Measurements from ENCODE around the gene SRGAP2C. TPM values are rescaled to one million over a fixed set of nuclear protein-coding genes. Genes with fewer than 3 reads are reported as not detected.
"Not testable (repeated sequence)": the region's sequence is repeated elsewhere in the genome, so short reads cannot be mapped to it uniquely, and the experiment has no call there.

Gene SRGAP2C
- total RNA-seq, 1 donor from 2014 or later = 4.9 TPM

DNA sequence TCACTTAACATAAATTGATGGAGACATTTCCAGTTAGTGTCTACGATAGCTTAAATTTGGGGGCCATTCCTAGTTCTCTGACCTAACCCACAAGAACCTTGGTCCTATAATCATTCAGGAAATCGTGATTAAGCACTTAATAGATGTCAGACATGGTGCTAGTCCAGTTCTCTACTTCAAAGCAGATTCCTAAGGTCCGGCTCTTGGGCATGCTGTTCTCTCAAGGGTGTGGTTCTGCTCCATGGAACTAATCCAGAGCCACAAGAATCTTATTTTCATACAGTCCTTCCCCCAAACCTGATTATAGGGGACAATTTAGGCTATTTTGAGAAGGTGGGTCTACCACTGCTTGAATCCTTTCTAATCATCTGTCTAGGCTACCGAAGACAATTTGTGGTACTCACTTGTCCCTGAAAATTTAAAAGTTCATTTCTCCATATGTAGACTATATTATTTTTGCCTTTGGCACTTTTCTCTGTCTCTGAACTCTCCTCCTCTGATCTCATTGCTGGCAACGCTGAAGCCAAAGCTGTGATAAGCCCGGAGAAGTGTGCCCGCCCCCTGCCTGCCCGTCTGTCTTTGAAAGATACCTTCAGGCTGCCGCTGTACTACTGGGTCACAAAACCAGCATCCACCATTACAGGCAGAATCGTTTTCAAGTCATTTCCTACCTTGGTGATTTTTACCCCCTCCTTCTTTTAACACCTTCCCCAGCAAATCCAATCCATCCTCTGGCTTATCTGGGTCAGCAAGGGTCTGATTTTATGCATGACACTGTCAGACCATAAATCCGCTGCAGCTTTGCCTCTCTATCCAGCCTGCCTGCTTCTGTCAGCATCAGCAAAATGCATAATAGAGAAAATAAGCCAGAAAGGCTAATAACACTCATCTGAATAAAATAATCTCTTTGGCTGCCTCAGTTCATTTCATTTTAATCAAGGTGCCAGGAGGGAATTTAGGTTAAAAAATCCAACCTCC is 133.0 kb downstream of the SRGAP2C start:
- DNase-seq (ENCODE audit: low spot score); ATAC-seq: not testable (repeated sequence)

DNA sequence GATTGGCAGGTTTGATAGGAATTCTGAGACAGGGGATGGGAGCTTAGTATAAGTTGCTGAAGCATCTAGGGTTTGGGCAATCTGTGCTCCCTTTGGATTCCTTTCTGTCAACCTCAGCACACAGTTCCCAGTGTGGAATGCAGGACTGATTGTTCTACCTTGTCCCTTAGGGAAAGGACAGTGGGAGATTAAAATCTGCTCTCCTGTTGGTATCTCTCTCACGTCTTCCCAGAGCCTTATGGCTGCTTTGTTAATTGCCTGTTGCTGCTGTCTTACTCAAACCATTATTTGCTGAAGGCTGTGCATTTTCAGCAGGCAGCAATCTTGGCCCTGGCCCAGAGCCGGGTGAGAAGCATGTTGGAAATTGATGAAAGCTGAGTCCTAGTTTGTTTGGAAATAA is 133.9 kb downstream of the SRGAP2C start:
- DNase-seq (ENCODE audit: low spot score); ATAC-seq: not testable (repeated sequence)

DNA sequence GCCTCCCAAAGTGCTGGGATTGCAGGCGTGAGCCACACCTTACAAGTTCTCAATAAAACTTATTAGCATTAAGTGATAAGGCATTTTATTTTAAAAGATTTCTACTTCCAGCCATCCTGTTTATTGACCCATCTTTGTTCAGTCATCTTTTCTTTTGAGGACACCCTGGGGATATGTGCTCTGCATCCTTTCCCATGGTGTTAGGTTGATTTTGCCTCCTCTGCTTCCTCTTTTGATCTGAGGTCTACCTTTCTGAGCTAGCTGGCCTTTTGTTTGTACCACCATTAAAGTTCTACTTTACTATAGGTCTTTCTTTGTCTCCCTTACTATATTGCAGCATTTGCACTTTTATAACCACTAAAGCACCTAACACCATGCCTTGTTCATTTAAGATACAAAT is 136.9 kb downstream of the SRGAP2C start:
- DNase-seq (ENCODE audit: low spot score); ATAC-seq: not testable (repeated sequence)

DNA sequence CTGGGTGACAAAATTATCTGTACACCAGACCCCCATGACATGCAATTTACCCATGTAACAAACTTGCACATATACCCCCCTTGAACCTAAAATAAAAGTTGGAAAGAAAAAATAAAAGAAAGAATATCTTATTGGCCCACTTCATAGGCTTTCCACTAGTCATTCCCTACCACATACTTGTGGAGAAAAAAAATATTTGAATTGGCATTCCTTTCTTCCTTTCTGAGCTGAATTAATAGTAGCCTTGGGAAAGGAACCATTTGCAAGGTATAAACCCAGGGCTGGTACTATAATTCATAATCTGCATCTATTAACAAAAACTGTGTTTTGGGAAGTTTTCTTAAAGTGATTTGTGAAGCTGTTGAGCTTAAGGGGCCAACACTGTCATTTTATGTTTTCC is 140.0 kb downstream of the SRGAP2C start:
- ATAC-seq; DNase-seq (ENCODE audit: low spot score): not testable (repeated sequence)

- not testable (repeated sequence) for DNase-seq (ENCODE audit: low spot score); ATAC-seq
These were observed 147.4 kb downstream of the SRGAP2C start for GRCh38 chr1:121332141-121332540.

- not testable (repeated sequence) for ATAC-seq; DNase-seq (ENCODE audit: low spot score)
These were observed 148.1 kb downstream of the SRGAP2C start for GRCh38 chr1:121332599-121333562.

DNA sequence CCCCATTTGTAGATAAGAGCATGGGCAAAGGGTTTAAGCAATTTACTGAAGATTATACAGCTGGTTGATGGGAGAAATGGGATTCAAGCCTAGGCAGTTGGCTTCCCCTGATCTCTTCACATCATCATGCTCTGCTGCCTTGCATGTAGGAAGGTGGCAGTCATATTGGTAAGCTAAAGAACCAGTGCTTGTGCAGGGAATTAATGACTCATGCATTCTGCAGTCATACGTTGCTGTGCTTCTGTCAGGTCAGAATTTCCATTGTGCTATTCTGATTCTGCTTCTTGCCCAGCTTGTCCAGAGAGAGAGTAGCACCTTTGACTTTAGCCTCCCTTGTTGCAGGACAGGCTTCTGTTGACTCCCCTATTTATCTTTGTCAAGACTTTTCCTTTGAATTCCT is 153.2 kb downstream of the SRGAP2C start:
- not testable (repeated sequence) for DNase-seq (ENCODE audit: low spot score); ATAC-seq

DNA sequence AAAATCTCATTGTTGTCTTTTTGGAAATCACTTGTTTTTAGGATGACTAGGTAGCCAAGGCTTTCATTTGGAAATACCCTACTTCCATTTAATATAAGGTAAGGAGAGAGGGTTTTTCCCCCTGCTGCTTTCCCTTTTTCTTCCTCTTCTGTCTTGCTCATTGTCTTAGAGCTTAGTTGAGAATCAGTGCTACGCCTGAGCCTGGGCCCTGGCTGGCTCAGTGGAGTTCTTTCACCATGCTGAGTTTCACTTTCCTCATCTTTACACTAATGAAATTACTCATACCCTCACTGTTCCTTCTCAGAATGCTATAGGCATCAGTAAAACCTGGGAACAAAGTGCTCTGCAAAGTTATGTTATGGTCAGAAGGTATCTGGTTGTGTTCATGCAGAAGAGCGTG is 154.8 kb downstream of the SRGAP2C start:
- not testable (repeated sequence) for ATAC-seq; DNase-seq (ENCODE audit: low spot score)

GRCh38 chr1:121343311-121343906 is 158.6 kb downstream of the SRGAP2C start:
- not testable (repeated sequence) for ATAC-seq; DNase-seq (ENCODE audit: low spot score)

DNA sequence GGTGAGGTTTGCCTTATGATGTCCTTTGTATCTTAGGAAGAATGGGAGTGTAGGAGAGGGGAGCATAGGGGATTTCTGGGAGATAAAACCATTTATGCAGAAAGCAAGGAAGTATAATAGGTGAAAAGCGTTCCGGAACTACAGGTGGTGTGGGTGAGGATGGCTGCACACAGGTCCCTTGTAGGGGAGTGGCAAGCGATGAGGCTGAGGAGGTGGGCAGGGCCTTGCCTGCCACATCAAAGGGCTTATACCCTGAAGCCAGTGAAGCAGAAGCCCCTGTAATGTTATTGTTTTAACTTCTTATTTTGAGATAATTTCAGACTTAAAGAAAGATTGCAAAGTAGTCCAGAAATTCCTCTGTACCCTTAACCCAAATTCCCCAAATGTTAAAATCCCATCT is 159.6 kb downstream of the SRGAP2C start:
- ATAC-seq; DNase-seq (ENCODE audit: low spot score): not testable (repeated sequence)

- DNase-seq (ENCODE audit: low spot score) = not testable (repeated sequence)
- peak; percentile 81 for ATAC-seq
These were observed 161.9 kb downstream of the SRGAP2C start for GRCh38 chr1:121346654-121347053.

DNA sequence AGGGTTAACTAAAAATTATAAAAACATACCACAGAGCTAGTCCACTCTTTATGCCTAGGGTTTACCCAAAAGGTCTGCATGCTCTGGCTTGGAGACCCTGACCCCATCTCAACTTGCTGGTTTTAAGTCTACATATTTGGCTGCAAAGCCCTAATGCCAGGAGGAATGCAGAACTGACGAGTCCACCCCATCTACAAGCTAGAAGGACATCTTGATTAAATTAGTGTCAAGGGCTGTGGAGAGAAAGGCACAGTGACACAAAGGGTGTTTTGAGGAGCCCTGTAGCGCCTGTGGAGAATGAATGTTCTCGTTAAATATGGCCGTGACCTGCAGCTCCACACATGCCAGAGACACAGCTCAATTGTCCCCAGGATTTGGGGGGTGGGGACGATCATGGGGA is 162.7 kb downstream of the SRGAP2C start:
- DNase-seq (ENCODE audit: low spot score); ATAC-seq: not testable (repeated sequence)

DNA sequence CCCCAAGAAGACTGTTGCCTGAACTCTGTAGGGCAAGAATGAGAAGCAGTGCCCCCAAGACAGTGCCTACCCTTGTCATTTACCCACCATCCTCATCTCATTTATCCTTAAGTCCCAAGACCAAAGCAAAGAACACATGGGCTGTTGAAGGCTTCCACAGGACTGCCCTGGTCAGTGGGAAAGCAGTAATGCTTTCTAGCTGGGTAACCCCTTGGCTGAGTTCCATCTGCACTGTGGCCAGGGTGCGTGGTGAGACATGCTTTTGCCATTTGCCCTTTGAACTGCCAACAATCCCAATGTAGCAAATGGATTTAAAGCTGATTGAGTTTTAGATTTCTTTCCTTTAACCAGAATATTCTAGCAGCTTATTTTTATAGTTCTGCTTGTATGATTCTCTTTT is 163.3 kb downstream of the SRGAP2C start:
- DNase-seq (ENCODE audit: low spot score) = not testable (repeated sequence)
- ATAC-seq = peak; percentile 94

- not testable (repeated sequence) for ATAC-seq; DNase-seq (ENCODE audit: low spot score)
These were observed 164.7 kb downstream of the SRGAP2C start for GRCh38 chr1:121349332-121349967.

GRCh38 chr1:121355711-121356420 is 171.1 kb downstream of the SRGAP2C start:
- DNase-seq (ENCODE audit: low spot score) = not testable (repeated sequence)
- peak; percentile 39 for ATAC-seq

DNA sequence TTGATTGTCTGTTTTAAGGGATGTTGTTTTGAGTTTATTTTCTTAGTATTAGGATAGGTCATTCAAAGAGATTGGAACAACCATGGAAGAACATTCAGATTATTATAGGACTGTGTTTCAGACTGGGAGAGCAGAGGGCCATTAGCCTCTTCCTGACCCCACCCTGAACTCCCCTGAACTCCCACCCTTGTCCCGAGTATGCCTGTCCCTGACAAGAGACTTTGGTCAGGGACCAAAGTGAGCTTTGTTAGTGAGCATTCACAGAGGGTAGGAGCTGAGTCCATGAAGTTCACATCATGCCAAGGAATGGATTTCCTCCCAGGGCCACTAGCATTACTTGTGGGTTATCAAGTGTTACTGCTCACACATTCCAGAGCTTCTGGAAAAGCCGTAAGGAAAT is 172.0 kb downstream of the SRGAP2C start:
- not testable (repeated sequence) for DNase-seq (ENCODE audit: low spot score)
- ATAC-seq = peak; percentile 37

GRCh38 chr1:121360531-121360930 is 175.8 kb downstream of the SRGAP2C start:
- DNase-seq (ENCODE audit: low spot score); ATAC-seq: not testable (repeated sequence)

DNA sequence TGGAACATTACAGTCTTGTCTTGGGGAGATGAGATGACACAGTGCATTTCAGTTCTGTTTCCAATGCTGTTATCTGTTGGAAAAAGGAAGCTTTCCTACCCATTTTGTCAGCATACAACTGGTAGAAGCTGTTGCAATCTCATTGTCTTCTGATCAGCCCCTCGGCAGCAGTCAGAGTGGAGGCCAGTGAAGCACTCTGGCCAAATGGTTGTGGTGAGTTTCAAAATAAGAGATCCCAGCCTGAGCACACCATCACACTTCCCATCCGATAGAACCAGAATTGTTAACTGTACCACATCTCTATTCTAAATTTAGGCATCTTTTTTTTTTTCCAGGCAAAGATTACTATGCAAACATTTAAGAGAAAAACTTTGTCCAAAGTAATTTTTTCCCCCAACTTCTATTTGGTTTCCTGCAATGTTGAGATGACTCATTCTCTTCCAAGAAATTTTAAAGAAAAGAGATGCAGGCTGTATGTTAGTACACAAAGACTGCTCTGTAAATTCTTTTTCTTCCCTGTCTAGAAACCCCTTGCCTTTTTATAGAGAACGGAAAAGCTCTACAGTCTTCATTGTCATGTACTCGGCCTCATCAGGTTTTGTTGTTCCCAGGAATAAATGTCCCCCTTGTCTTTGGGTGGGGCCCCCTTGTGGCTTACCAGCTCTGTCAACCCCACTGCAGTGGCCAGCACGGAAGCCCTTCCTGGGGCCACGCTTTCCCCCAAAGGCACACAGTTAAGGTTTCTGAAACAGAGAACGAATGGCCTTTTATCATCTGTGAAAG is 176.9 kb downstream of the SRGAP2C start:
- not testable (repeated sequence) for DNase-seq (ENCODE audit: low spot score)
- peak; percentile 51 for ATAC-seq
